WTC11 (cell line): ENCODE data around the gene NPEPPS. TPM values are rescaled to one million over a fixed set of nuclear protein-coding genes. Genes with fewer than 3 reads are reported as not detected.

Source experiments
- ATAC-seq: fragments of 200-7000 bp; cut with Tn5 transposase; 2 replicates; pipeline ENCODE4 v1.10.0; 2021; ENCODE audit warnings: mild to moderate bottlenecking, moderate library complexity
- CTCF ChIA-PET: fragments of 300-600 bp; sonication (Branson Sonifier 250); formaldehyde crosslinking; loops from one replicate; lab custom pipeline; 2021; ENCODE audit warnings: antibody characterized with exemption; lab: Charles Lee
- POLR2A ChIA-PET: fragments of 350-600 bp; sonication (Branson Sonifier 250); formaldehyde crosslinking; loops from one replicate; lab custom pipeline; 2021; ENCODE audit warnings: antibody characterized with exemption; lab: Charles Lee
- DNase-seq: peaks from one replicate; pipeline ENCODE4 v3.0.0; 2021; ENCODE audit warnings: low spot score
- H3K27ac Mint-ChIP-seq: 2 replicates; pipeline ENCODE4 v1.8.0; 2021; ENCODE audit warnings: mixed read lengths
- H3K27me3 Mint-ChIP-seq: 2 replicates; pipeline ENCODE4 v1.8.0; 2021; ENCODE audit warnings: low read depth, mild to moderate bottlenecking, moderate library complexity, mixed read lengths
- H3K36me3 Mint-ChIP-seq: 2 replicates; pipeline ENCODE4 v1.8.0; 2021; ENCODE audit warnings: mixed read lengths
- H3K4me1 Mint-ChIP-seq: 2 replicates; pipeline ENCODE4 v1.8.0; 2022; ENCODE audit warnings: mixed read lengths
- H3K4me3 Mint-ChIP-seq: 2 replicates; pipeline ENCODE4 v1.8.0; 2021; ENCODE audit warnings: mild to moderate bottlenecking, moderate library complexity, mixed read lengths
- H3K9me3 Mint-ChIP-seq: 2 replicates; pipeline ENCODE4 v1.8.0; 2021; ENCODE audit warnings: mixed read lengths
- AFF4 ChIP-seq: sonication (generic); formaldehyde crosslinking; IDR thresholded peaks from 2 replicates; pipeline ENCODE4 v1.8.1; 2023; ENCODE audit warnings: mild to moderate bottlenecking, missing genetic modification reagents, borderline replicate concordance
- AR ChIP-seq: fragments of 250-450 bp; sonication (Bioruptor Pico); IDR thresholded peaks from 2 replicates; pipeline ENCODE4 v1.9.0; 2021; ENCODE audit warnings: mild to moderate bottlenecking
- ATF1 ChIP-seq: sonication (generic); formaldehyde crosslinking; IDR thresholded peaks from 2 replicates; pipeline ENCODE4 v1.8.1; 2023; ENCODE audit warnings: mild to moderate bottlenecking, moderate library complexity, missing genetic modification reagents
- CBFB ChIP-seq: sonication (generic); formaldehyde crosslinking; IDR thresholded peaks from 2 replicates; pipeline ENCODE4 v1.8.1; 2022; ENCODE audit warnings: mild to moderate bottlenecking, low read depth, missing genetic modification reagents
- FOXK1 ChIP-seq: sonication (generic); formaldehyde crosslinking; IDR thresholded peaks from 2 replicates; pipeline ENCODE4 v1.8.0; 2022; ENCODE audit warnings: mild to moderate bottlenecking, moderate library complexity, missing genetic modification reagents
- JUN ChIP-seq: sonication (generic); formaldehyde crosslinking; IDR thresholded peaks from 2 replicates; pipeline ENCODE4 v1.8.0; 2023; ENCODE audit warnings: mild to moderate bottlenecking, missing genetic modification reagents
- MLX ChIP-seq: sonication (generic); formaldehyde crosslinking; IDR thresholded peaks from 2 replicates; pipeline ENCODE4 v1.8.1; 2023; ENCODE audit warnings: mild to moderate bottlenecking, missing genetic modification reagents, moderate library complexity
- MXD4 ChIP-seq: fragments of 250-450 bp; sonication (Bioruptor Pico); IDR thresholded peaks from 2 replicates; pipeline ENCODE4 v1.8.0; 2021; ENCODE audit warnings: mild to moderate bottlenecking, moderate library complexity, borderline replicate concordance
- NFATC4 ChIP-seq: fragments of 250-450 bp; sonication (Bioruptor Pico); IDR thresholded peaks from 2 replicates; pipeline ENCODE4 v1.9.0; 2021; ENCODE audit warnings: mild to moderate bottlenecking
- NFE2L1 ChIP-seq: sonication (generic); formaldehyde crosslinking; IDR thresholded peaks from 2 replicates; pipeline ENCODE4 v1.8.1; 2023; ENCODE audit warnings: missing genetic modification reagents
- RORB ChIP-seq: fragments of 250-450 bp; sonication (Bioruptor Pico); IDR thresholded peaks from 2 replicates; pipeline ENCODE4 v1.9.0; 2021; ENCODE audit warnings: mild to moderate bottlenecking
- TCF7 ChIP-seq: sonication (generic); formaldehyde crosslinking; IDR thresholded peaks from 2 replicates; pipeline ENCODE4 v1.8.0; 2022; ENCODE audit warnings: mild to moderate bottlenecking, low read depth, missing genetic modification reagents, moderate library complexity
- USF1 ChIP-seq: sonication (generic); formaldehyde crosslinking; IDR thresholded peaks from 2 replicates; pipeline ENCODE4 v1.8.0; 2022; ENCODE audit warnings: mild to moderate bottlenecking, missing genetic modification reagents
- USF2 ChIP-seq: sonication (generic); formaldehyde crosslinking; IDR thresholded peaks from 2 replicates; pipeline ENCODE4 v1.8.1; 2023; ENCODE audit warnings: mild to moderate bottlenecking, missing genetic modification reagents, moderate library complexity
- ZBTB21 ChIP-seq: sonication (generic); formaldehyde crosslinking; IDR thresholded peaks from 2 replicates; pipeline ENCODE4 v1.8.1; 2023; ENCODE audit warnings: mild to moderate bottlenecking, missing genetic modification reagents, borderline replicate concordance
- ZNF281 ChIP-seq: sonication (generic); formaldehyde crosslinking; IDR thresholded peaks from 2 replicates; pipeline ENCODE4 v1.8.0; 2023; ENCODE audit warnings: mild to moderate bottlenecking, missing genetic modification reagents
- ZNF425 ChIP-seq: fragments of 250-450 bp; sonication (Bioruptor Pico); conservative IDR thresholded peaks from 2 replicates; pipeline ENCODE4 v1.9.0; 2021; ENCODE audit warnings: mild to moderate bottlenecking
- total RNA-seq: library from RNA; stranded (reverse); gene quantifications from 3 replicates; pipeline ENCODE4 v1.2.3, GENCODE V29; 2021

Gene NPEPPS
- total RNA-seq, 1 experiment from 2014 or later, result 127 TPM

- ChIA-PET CTCF (no interaction called here), POLR2A (no interaction called here)
- ATAC-seq (no peak), DNase-seq (no peak)
- Mint-ChIP-seq H3K27ac (no peak overlapping the region; the same call in 1 of the 2 replicates), H3K4me1 (no peaks in the 10 kb centered on the region), H3K4me3 (no peak overlapping the region), H3K36me3 (peaks cover 5% of the 10 kb centered on the region), H3K27me3 (no peaks in the 10 kb centered on the region), H3K9me3 (no peaks in the 10 kb centered on the region)
- TF ChIP-seq ATF1 (CRISPR knock-in tag) (no peak), TCF7 (no peak), AFF4 (no peak), RORB (CRISPR knock-in tag) (no peak), USF2 (CRISPR knock-in tag) (no peak), USF1 (CRISPR knock-in tag) (no peak), MXD4 (CRISPR knock-in tag) (no peak), ZBTB21 (no peak), CBFB (CRISPR knock-in tag) (no peak), ZNF425 (CRISPR knock-in tag) (no peak), MLX (CRISPR knock-in tag) (no peak), NFE2L1 (CRISPR knock-in tag) (no peak), JUN (CRISPR knock-in tag) (no peak), ZNF281 (no peak), AR (CRISPR knock-in tag) (no peak), FOXK1 (CRISPR knock-in tag) (no peak), NFATC4 (no peak)
These were observed 105.5 kb downstream of the NPEPPS start for GRCh38 chr17:47636273-47637030.
